H1 (cell line): ENCODE results near the gene THRB. TPM values are rescaled to one million over a fixed set of nuclear protein-coding genes. Genes with fewer than 3 reads are reported as not detected.
A peak's percentile ranks its signal among the peaks of the same experiment; 100 is the strongest.

Experiments used
- CTCF ChIA-PET: fragments of 300-600 bp; sonication (Branson Sonifier 250); formaldehyde crosslinking; loops from one replicate; lab custom pipeline; 2021; ENCODE audit not compliant: partially characterized antibody; lab: Charles Lee
- POLR2A ChIA-PET: fragments of 300-600 bp; sonication (Branson Sonifier 250); formaldehyde crosslinking; loops from one replicate; lab custom pipeline; 2021; ENCODE audit warnings: inconsistent platforms; ENCODE audit not compliant: partially characterized antibody; lab: Charles Lee
- DNase-seq, 2 experiments: peaks; one replicate each; pipeline versions ENCODE4 v3.0.0 to v3.0.0-alpha.2; 2010 to 2022; ENCODE audit warnings: low spot score in 2 of 2, low read depth in 1 of 2, mixed read lengths in 1 of 2
- FAIRE-seq: peaks from 2 replicates; lab custom pipeline; 2011; peaks lifted over from hg19 to GRCh38; lab: Jason Lieb, UNC
- H2AFZ ChIP-seq: 2 replicates; pipeline ENCODE4 v1.8.1; 2012; ENCODE audit warnings: low read length, inconsistent platforms
- H2AK5ac ChIP-seq: 2 replicates; pipeline ENCODE4 v1.6.1; 2013; ENCODE audit warnings: low read depth, low read length
- H2BK120ac ChIP-seq: replicated peaks from 2 replicates; pipeline ENCODE3; 2013; ENCODE audit warnings: low read depth, low read length, inconsistent platforms
- H2BK12ac ChIP-seq: 2 replicates; pipeline ENCODE4 v1.6.1; 2013; ENCODE audit warnings: low read depth, low read length
- H2BK15ac ChIP-seq: 2 replicates; pipeline ENCODE4 v1.6.1; 2013; ENCODE audit warnings: low read length
- H2BK20ac ChIP-seq: 2 replicates; pipeline ENCODE4 v1.6.1; 2013; ENCODE audit warnings: low read length
- H2BK5ac ChIP-seq: 2 replicates; pipeline ENCODE4 v1.6.1; 2013; ENCODE audit warnings: low read depth, low read length
- H3K14ac ChIP-seq: 2 replicates; pipeline ENCODE4 v1.6.1; 2013; ENCODE audit warnings: inconsistent platforms; ENCODE audit not compliant: insufficient read length
- H3K18ac ChIP-seq: 2 replicates; pipeline ENCODE4 v1.6.1; 2013; ENCODE audit warnings: low read length; ENCODE audit errors: extremely low read depth
- H3K23ac ChIP-seq: 2 replicates; pipeline ENCODE4 v1.6.1; 2013; ENCODE audit warnings: inconsistent platforms; ENCODE audit not compliant: insufficient read length
- H3K23me2 ChIP-seq: 2 replicates; pipeline ENCODE4 v1.6.1; 2013; ENCODE audit warnings: low read depth, low read length
- H3K27ac ChIP-seq: 2 replicates; pipeline ENCODE4 v1.6.1; 2011; ENCODE audit warnings: low read depth, low read length, inconsistent platforms
- H3K27me3 ChIP-seq, 4 experiments: replicated peaks in 1 of 4; 1 replicate in 1 of 4; 2 replicates in 3 of 4; pipeline versions ENCODE4 v1.6.1 to v1.8.1; 2011 to 2013; ENCODE audit warnings: low read length in 3 of 4, mild to moderate bottlenecking in 3 of 4, inconsistent platforms in 2 of 4, mixed read lengths in 2 of 4, moderate library complexity in 1 of 4; ENCODE audit not compliant: control insufficient read depth in 3 of 4, insufficient read depth in 3 of 4; ENCODE audit errors: extremely low read depth in 1 of 4
- H3K36me3 ChIP-seq, 4 experiments: 2 replicates each; pipeline versions ENCODE4 v1.6.1 to v1.8.1; 2011 to 2013; ENCODE audit warnings: mild to moderate bottlenecking in 4 of 4, low read length in 3 of 4, moderate library complexity in 2 of 4, control low read depth in 1 of 4, inconsistent platforms in 1 of 4; ENCODE audit not compliant: insufficient read depth in 4 of 4, control insufficient read depth in 2 of 4
- H3K4ac ChIP-seq: replicated peaks from 2 replicates; pipeline ENCODE3; 2013; ENCODE audit warnings: low read length, low read depth, mixed read lengths, inconsistent platforms; ENCODE audit not compliant: insufficient read length
- H3K4me1 ChIP-seq, 4 experiments: replicated peaks in 1 of 4; 1 replicate in 1 of 4; 2 replicates in 3 of 4; pipeline versions ENCODE4 v1.6.1 to v1.8.1; 2011 to 2013; ENCODE audit warnings: low read length in 3 of 4, inconsistent platforms in 2 of 4, mixed read lengths in 1 of 4; ENCODE audit not compliant: insufficient read depth in 4 of 4, control insufficient read depth in 3 of 4
- H3K4me2 ChIP-seq, 2 experiments: 2 replicates each; pipeline versions ENCODE4 v1.6.1 to v1.8.1; 2011 to 2013; ENCODE audit warnings: low read depth in 2 of 2, low read length in 2 of 2, control low read depth in 1 of 2, inconsistent platforms in 1 of 2, mild to moderate bottlenecking in 1 of 2; ENCODE audit not compliant: insufficient read depth in 1 of 2
- H3K4me3 ChIP-seq, 4 experiments: fragments of 200-600, 300-600 bp in 1 of 4; sonication (generic), shearing (Covaris generic), sonication (Bioruptor Twin) in 1 of 4; 2 replicates each; pipeline versions ENCODE4 v1.5.1 to v1.8.1; 2011 to 2016; ENCODE audit warnings: low read length in 4 of 4, low read depth in 3 of 4, control low read depth in 2 of 4, inconsistent platforms in 2 of 4, mild to moderate bottlenecking in 2 of 4, mixed read lengths in 1 of 4, moderate library complexity in 1 of 4; ENCODE audit not compliant: insufficient read depth in 2 of 4; ENCODE audit errors: extremely low read depth in 1 of 4
- H3K56ac ChIP-seq: replicated peaks from 2 replicates; pipeline ENCODE3; 2013; ENCODE audit warnings: low read depth, mild to moderate bottlenecking, mixed read lengths, low read length, inconsistent platforms; ENCODE audit not compliant: insufficient read length
- H3K79me1 ChIP-seq: 2 replicates; pipeline ENCODE4 v1.6.1; 2013; ENCODE audit warnings: low read depth, low read length, control low read depth
- H3K79me2 ChIP-seq, 2 experiments: 2 replicates each; pipeline versions ENCODE4 v1.6.1 to v1.8.1; 2012 to 2013; ENCODE audit warnings: low read length in 2 of 2, mild to moderate bottlenecking in 2 of 2, inconsistent platforms in 1 of 2; ENCODE audit not compliant: insufficient read depth in 2 of 2, control insufficient read depth in 1 of 2
- H3K9ac ChIP-seq, 4 experiments: replicated peaks in 1 of 4; 1 replicate in 1 of 4; 2 replicates in 3 of 4; pipeline versions ENCODE4 v1.6.1 to v1.8.1; 2011 to 2013; ENCODE audit warnings: low read depth in 3 of 4, low read length in 3 of 4, control low read depth in 2 of 4, mild to moderate bottlenecking in 2 of 4, moderate library complexity in 2 of 4, inconsistent platforms in 1 of 4; ENCODE audit errors: extremely low read depth in 1 of 4
- H3K9me3 ChIP-seq, 2 experiments: 2 replicates each; pipeline versions ENCODE4 v1.6.1 to v1.8.1; 2012 to 2013; ENCODE audit warnings: mild to moderate bottlenecking in 2 of 2, moderate library complexity in 2 of 2, control low read depth in 1 of 2, inconsistent platforms in 1 of 2, low read depth in 1 of 2, low read length in 1 of 2, mixed read lengths in 1 of 2; ENCODE audit not compliant: insufficient read depth in 2 of 2
- H4K20me1 ChIP-seq, 2 experiments: replicated peaks in 1 of 2; 2 replicates each; pipeline versions ENCODE3 to v1.8.1; 2011 to 2013; ENCODE audit warnings: inconsistent platforms in 2 of 2, low read length in 2 of 2, mild to moderate bottlenecking in 1 of 2; ENCODE audit not compliant: insufficient read depth in 2 of 2, control insufficient read depth in 1 of 2
- H4K5ac ChIP-seq: 2 replicates; pipeline ENCODE4 v1.6.1; 2013; ENCODE audit warnings: low read length, low read depth, mixed read lengths, inconsistent platforms; ENCODE audit not compliant: insufficient read length
- H4K8ac ChIP-seq: 2 replicates; pipeline ENCODE4 v1.8.0; 2013; ENCODE audit warnings: mild to moderate bottlenecking, moderate library complexity, low read length, inconsistent platforms; ENCODE audit not compliant: insufficient read depth; ENCODE audit errors: extremely low read depth
- H4K91ac ChIP-seq: replicated peaks from 2 replicates; pipeline ENCODE3; 2013; ENCODE audit warnings: low read length, mixed read lengths, inconsistent platforms; ENCODE audit not compliant: insufficient read length
- CTBP2 ChIP-seq: IDR thresholded peaks from 2 replicates; pipeline ENCODE4 v1.7.0; 2011; ENCODE audit warnings: borderline replicate concordance, mild to moderate bottlenecking, moderate library complexity, mixed read lengths, low read length; ENCODE audit not compliant: insufficient read depth, insufficient read length
- EGR1 ChIP-seq: IDR thresholded peaks from 2 replicates; pipeline ENCODE4 v1.6.1; 2011; ENCODE audit warnings: low read depth, low read length, borderline replicate concordance
- EZH2 ChIP-seq: fragments of 200-600 bp; sonication (generic); IDR thresholded peaks from 2 replicates; pipeline ENCODE4 v1.7.1; 2012; ENCODE audit warnings: low read depth, mild to moderate bottlenecking, moderate library complexity, low read length, inconsistent platforms; ENCODE audit not compliant: severe bottlenecking
- POLR2A ChIP-seq, 2 experiments: IDR thresholded peaks; 1 replicate in 1 of 2; 2 replicates in 1 of 2; pipeline ENCODE4 v1.6.1; 2011; ENCODE audit warnings: low read depth in 2 of 2, low read length in 2 of 2, mild to moderate bottlenecking in 2 of 2; ENCODE audit errors: control extremely low read depth in 1 of 2
- SUZ12 ChIP-seq: fragments of 200-600 bp; sonication (generic); IDR thresholded peaks from 2 replicates; pipeline ENCODE4 v1.6.1; 2012; ENCODE audit warnings: mild to moderate bottlenecking, inconsistent platforms, low read length, moderate library complexity, mixed read lengths
- ZNF274 ChIP-seq: IDR thresholded peaks from 2 replicates; pipeline ENCODE4 v1.7.0; 2012; ENCODE audit warnings: low read length, borderline replicate concordance; ENCODE audit errors: extremely low read depth
- WGBS, 2 experiments: shearing (Covaris generic) in 1 of 2; methylation state at CpG; one replicate each; pipeline versions ENCODE4 v1.1.6 to v1.1.7; 2013 to 2015; ENCODE audit warnings: low lambda C conversion rate in 2 of 2, mixed read lengths in 2 of 2, inconsistent platforms in 1 of 2, low coverage in 1 of 2, missing lambda C conversion rate in 1 of 2; ENCODE audit not compliant: insufficient replicate concordance in 2 of 2, insufficient coverage in 1 of 2, insufficient read length in 1 of 2; ENCODE audit errors: extremely low coverage in 1 of 2, missing lambda C conversion rate in 1 of 2; 5-methylcytosine and 5-hydroxymethylcytosine counted together
- polyA plus RNA-seq, 7 experiments: library from polyadenylated mRNA; depleted of rRNA in 3 of 7; stranded (reverse) in 5 of 7; unstranded in 2 of 7; fragments of >200 nt in 5 of 7; fragments of 200-250 nt in 2 of 7; gene quantifications; 1 replicate in 5 of 7; 2 replicates in 1 of 7; 4 replicates in 1 of 7; pipeline versions ENCODE4 v1.2.1 to v1.2.3, GENCODE V29; 2011 to 2013; ENCODE audit warnings: missing spikeins in 2 of 7, mixed read lengths in 2 of 7
- total RNA-seq: library from RNA; stranded (reverse); fragmentation: NEBNext Ultra II Directional; extraction: Animal tissue kit (Norgen Biotek cat#: 25700); gene quantifications from 2 replicates; pipeline ENCODE4 v1.2.1, GENCODE V29; 2021

Gene THRB
- total and polyA plus RNA-seq, 2 of the 8 experiments (the other 6 are each of a cell fraction or from before 2014, with no cell fraction given) = 0.98 to 3.9 TPM

DNA sequence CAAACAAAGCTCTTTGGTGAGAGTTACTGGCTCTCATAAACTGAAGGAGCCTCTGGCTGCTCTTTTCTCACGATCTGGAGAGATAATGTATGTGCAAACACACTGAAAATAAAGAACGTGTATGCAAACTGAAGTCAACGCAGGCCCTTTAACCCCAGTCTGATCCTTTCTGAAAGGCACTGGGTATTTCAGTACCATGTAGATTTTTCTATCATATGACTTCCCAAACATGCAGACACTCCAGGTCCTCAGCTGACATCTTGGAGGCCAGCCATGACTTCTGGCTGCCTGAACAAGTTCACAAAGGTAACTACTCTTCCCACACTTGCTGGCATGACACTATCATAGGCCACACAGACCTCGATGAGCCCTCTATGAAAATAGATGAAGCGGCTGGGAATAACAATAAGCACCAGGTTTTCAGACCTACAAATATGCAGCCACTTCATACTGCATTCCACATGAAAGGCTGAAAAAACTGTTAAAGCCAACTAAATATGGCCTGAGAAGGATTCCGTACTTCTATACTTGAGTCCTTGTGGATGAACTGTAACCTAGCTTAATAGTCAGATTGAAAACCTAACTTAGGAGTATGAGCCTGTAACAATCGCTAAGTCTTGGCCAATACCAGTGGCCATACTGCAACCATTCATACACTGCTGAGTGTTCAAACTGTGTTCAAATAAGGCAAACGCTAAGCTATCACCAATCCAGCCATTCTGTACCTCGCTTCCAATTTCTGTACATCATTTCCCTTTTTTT lies 121.3 kb downstream of the THRB start:
- no peak overlapping the region for H3K56ac ChIP-seq
- H3K23ac ChIP-seq = no peak overlapping the region
- H4K5ac ChIP-seq = no peak overlapping the region
- H3K18ac ChIP-seq = no peak overlapping the region
- H3K9ac ChIP-seq = no peak overlapping the region
- TF ChIP-seq CTBP2 (no peak), SUZ12 (no peak), EGR1 (no peak), EZH2 (no peak), POLR2A (IDR thresholded peaks at IDR 0.05; ENCODE audit: control extremely low read depth in 1 of 2, low read depth in 2 of 2, low read length in 2 of 2) (no peak), ZNF274 (no peak)
- no peak overlapping the region for H3K4me2 ChIP-seq
- no peaks in the 10 kb centered on the region for H3K4me1 ChIP-seq
- WGBS, 2 experiments = 90% methylated on average over 9 of the region's 9 CpGs; no CpG with 5 or more reads in 1 of the 2 experiments
- H2BK120ac ChIP-seq = no peak overlapping the region
- no peaks in the 10 kb centered on the region for H3K79me1 ChIP-seq
- H3K9me3 ChIP-seq = no peaks in the 10 kb centered on the region
- no peak overlapping the region for H2BK5ac ChIP-seq
- DNase-seq (no peak), FAIRE-seq (no peak)
- no peak overlapping the region for H2BK15ac ChIP-seq
- H3K23me2 ChIP-seq = no peaks in the 10 kb centered on the region
- peak overlapping the region; percentile 8 for H3K4ac ChIP-seq
- H2AFZ ChIP-seq = no peak overlapping the region
- H3K4me3 ChIP-seq = no peak overlapping the region
- no peaks in the 10 kb centered on the region for H4K20me1 ChIP-seq
- H2BK20ac ChIP-seq = no peak overlapping the region
- CTCF ChIA-PET = interaction anchor here (0.9 to 1.4 kb wide), 2 partner anchors 13 to 135 kb away, joined by 3 to 4 read pairs; no protein-coding TSS in a partner anchor
- H3K14ac ChIP-seq = no peak overlapping the region
- 0 out of 2 replicates have a peak overlapping the region, but pooled peaks have one; percentile 13 for H2AK5ac ChIP-seq
- H3K79me2 ChIP-seq = no peaks in the 10 kb centered on the region
- no peaks in the 10 kb centered on the region for H3K27me3 ChIP-seq
- POLR2A ChIA-PET = no interaction called here
- no peak overlapping the region for H4K91ac ChIP-seq
- no peak overlapping the region for H2BK12ac ChIP-seq
- no peak overlapping the region for H3K27ac ChIP-seq
- H3K36me3 ChIP-seq = no peaks in the 10 kb centered on the region
- no peak overlapping the region for H4K8ac ChIP-seq
